Stimulated activated CD4-positive, alpha-beta T cell treated with anti-CD3 and anti-CD28 coated beads, Interleukin-1b, Interleukin-23, amount 100 ng/mL, for 48 hours (primary cell): ENCODE data around the gene ZBED6.
A peak's percentile ranks its signal among the peaks of the same experiment; 100 is the strongest.
"Not testable (repeated sequence)": the region's sequence is repeated elsewhere in the genome, so short reads cannot be mapped to it uniquely, and the experiment has no call there.

Experiments
- DNase-seq: peaks from one replicate; pipeline ENCODE4 v3.0.0-alpha.2; 2020

Gene ZBED6

GRCh38 chr1:203795441-203796235 lies at the start of gene ZBED6, which contains the start of gene ZC3H11A:
Gene ZBED6, plus strand, starts transcription at chr1:203795623. Its CDS starts 1,900 bp downstream, at chr1:203797523.
Gene ZC3H11A, plus strand, starts transcription at chr1:203795623. Its CDS starts 21,448 bp downstream, at chr1:203817071.
- DNase-seq = peak; percentile 99

- no peak for DNase-seq
These were observed 49.1 kb upstream of the ZBED6 start for GRCh38 chr1:203746281-203746680.

- DNase-seq = no peak
These were observed 44.4 kb upstream of the ZBED6 start for GRCh38 chr1:203751051-203751450.

- DNase-seq = not testable (repeated sequence)
These were observed 43.6 kb upstream of the ZBED6 start for GRCh38 chr1:203751618-203752361.

GRCh38 chr1:203754455-203754864 lies 41.0 kb upstream of the ZBED6 start:
- no peak for DNase-seq

- DNase-seq = no peak
These were observed 39.4 kb upstream of the ZBED6 start for GRCh38 chr1:203756036-203756435.

GRCh38 chr1:203758749-203759148 lies 36.7 kb upstream of the ZBED6 start:
- not testable (repeated sequence) for DNase-seq

- DNase-seq = no peak
These were observed 34.9 kb upstream of the ZBED6 start for GRCh38 chr1:203760506-203760905.

GRCh38 chr1:203761958-203762357 lies 33.5 kb upstream of the ZBED6 start:
- DNase-seq = not testable (repeated sequence)

GRCh38 chr1:203763505-203763904 lies 31.9 kb upstream of the ZBED6 start:
- DNase-seq = no peak

- no peak for DNase-seq
These were observed 31.1 kb upstream of the ZBED6 start for GRCh38 chr1:203764105-203765028.

GRCh38 chr1:203765029-203765837 lies 30.2 kb upstream of the ZBED6 start, which contains the start of gene LAX1:
Gene LAX1, plus strand, starts transcription at chr1:203765183. Its CDS starts 383 bp downstream, at chr1:203765566.
- peak; percentile 84 for DNase-seq

GRCh38 chr1:203768256-203768655 lies 27.2 kb upstream of the ZBED6 start:
- DNase-seq = peak; percentile 13

- DNase-seq = no peak
These were observed 25.7 kb upstream of the ZBED6 start for GRCh38 chr1:203769505-203770343.

GRCh38 chr1:203771901-203772301 lies 23.5 kb upstream of the ZBED6 start:
- no peak for DNase-seq

GRCh38 chr1:203772836-203773235 lies 22.6 kb upstream of the ZBED6 start:
- no peak for DNase-seq

GRCh38 chr1:203776636-203777035 lies 18.8 kb upstream of the ZBED6 start:
- no peak for DNase-seq

GRCh38 chr1:203777596-203777995 lies 17.8 kb upstream of the ZBED6 start:
- no peak for DNase-seq

- no peak for DNase-seq
These were observed 17.3 kb upstream of the ZBED6 start for GRCh38 chr1:203778146-203778545.

- DNase-seq = no peak
These were observed 16.6 kb upstream of the ZBED6 start for GRCh38 chr1:203778789-203779188.

GRCh38 chr1:203781962-203782361 lies 13.5 kb upstream of the ZBED6 start:
- no peak for DNase-seq
